Measurements from ENCODE around the gene WRAP73.

Gene WRAP73

GRCh38 chr1:3644273-3644672, 5.6 kb downstream of the WRAP73 start:
- DNase-seq = no peak

DNA sequence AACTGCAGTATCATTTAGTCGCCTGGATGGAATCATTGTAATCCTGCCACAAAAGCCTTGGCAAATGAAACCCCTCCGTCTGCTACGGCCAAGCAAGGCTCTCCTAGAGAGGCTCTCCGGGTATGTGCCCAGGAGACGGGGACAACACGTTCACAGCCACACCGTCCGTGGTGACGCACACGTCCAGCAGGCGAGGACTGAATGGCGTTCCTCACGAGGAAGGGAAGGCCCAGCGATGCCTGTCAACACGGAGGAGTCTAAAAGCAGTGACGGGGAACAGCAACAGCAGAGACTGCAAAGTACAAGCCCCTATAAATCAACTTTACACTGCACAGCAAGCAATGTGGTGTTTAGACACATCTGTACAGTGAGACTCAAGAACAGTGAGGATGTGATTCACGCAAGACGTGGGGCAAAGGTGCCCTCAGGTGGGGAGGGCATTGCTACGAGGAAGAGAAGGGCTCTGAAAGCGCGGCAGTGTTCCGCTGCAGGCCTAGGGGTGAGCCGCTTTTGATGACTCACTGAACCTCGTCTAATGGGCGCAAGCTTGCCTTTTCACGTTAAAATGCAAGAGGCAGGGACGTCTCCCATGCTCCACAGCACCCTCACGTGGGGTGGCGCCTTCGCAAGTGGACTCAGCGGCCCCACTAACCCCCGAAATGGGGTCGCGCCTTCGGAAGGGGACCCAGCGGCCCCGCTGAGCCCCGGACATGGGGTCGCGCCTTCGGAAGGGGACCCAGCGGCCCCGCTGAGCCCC, 6.8 kb downstream of the WRAP73 start:
- DNase-seq = no peak

DNA sequence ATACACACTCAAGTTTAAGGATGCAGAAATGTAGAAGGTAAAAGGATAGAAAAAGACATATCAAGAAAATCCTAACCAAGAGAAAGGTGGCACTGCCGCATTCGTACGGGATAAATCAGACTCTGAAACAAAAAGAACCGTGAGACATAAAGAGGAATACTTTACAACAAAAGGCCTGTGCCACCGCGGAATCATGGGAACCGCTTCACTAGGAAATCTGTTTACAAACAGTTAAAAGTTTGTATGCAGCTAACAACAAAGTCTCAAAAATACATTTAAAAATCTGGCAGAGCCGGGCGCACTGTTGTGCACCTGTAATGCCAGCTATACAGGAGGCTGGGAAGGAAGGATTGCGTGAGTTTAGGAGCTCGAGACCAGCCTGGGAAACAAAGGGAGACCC, 8.1 kb downstream of the WRAP73 start:
- DNase-seq = no peak

DNA sequence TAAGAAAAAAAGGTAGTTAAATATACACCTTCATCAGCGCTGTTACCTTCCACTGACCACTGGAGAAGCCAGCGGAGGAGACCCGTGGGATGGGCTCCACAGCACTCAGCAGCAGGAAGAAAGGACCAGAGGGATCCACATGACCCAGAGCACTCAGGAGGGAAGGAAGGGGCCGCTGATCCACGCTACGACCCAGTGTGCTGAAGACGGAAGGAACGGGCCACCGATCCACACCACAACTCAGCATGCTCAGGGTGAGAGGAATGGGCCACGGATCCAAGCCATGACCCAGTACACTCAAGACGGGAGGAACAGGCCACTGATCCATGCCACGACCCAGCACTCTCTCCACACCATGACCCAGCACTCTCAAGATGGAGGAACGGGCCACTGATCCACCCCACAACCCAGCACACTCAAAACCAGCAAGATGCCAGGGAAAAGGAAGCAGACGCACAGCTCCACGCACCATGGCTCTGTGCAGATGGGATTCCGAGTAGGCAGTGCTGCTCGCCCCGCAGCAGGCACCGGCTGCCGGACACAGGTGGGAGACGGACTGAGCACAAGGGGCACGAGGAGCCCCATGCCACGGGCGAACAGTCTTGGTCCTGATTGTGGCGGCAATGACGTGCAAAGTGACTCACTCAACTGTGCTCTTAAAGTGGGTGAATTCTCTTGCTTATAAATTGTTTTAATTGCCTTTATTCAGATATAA, 8.7 kb downstream of the WRAP73 start:
- DNase-seq = no peak

- no peak for DNase-seq
Measured at GRCh38 chr1:3640121-3640837, 9.6 kb downstream of the WRAP73 start.

DNA sequence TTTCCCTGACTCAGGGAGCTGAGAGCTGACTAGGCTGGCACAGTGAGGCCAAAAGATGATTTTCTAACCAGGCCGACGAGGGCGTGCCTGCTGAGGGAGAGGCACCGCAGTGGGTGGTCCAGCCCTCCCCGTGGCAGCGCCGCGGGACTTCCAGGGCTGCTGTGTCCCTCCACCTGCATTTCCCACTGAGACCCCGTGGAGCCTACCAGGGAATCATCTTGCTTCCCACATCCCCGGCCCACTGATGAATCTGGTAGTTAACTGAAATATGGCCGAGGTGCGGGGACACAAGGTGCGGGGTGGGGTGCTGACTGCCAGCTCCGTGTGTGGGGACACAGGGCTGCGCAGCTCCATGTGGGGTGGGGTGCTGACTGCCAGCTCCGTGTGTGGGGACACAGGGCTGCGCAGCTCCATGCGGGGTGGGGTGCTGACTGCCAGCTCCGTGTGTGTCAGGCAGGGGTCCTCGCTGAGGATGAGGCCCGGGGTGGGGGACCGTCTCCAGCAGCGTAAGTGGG, 10.4 kb downstream of the WRAP73 start:
- no peak for DNase-seq

- no peak for DNase-seq
Measured at GRCh38 chr1:3638676-3639075, 11.2 kb downstream of the WRAP73 start.

DNA sequence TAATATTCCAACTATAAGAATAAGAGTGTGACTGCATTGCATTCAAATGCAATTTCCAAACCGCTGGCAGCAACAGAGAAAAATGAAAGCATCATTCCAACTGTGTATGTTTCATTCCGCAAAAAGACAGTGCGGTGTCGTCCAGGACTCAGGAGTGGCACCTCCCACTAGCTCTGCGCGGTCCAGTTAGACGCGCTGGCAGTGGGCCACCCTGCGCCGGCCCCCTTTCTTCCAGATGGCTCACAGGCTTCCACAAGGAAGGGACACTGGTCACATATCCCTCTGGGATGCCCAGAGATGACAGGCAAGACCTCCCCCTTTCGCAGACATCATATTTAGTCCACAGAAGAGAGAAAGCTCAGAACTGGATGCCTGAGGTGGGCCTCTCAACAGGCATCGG, 11.9 kb downstream of the WRAP73 start:
- no peak for DNase-seq

- no peak for DNase-seq
Measured at GRCh38 chr1:3636531-3636930, 13.4 kb downstream of the WRAP73 start.

GRCh38 chr1:3636080-3636479, 13.8 kb downstream of the WRAP73 start:
- no peak for DNase-seq

DNA sequence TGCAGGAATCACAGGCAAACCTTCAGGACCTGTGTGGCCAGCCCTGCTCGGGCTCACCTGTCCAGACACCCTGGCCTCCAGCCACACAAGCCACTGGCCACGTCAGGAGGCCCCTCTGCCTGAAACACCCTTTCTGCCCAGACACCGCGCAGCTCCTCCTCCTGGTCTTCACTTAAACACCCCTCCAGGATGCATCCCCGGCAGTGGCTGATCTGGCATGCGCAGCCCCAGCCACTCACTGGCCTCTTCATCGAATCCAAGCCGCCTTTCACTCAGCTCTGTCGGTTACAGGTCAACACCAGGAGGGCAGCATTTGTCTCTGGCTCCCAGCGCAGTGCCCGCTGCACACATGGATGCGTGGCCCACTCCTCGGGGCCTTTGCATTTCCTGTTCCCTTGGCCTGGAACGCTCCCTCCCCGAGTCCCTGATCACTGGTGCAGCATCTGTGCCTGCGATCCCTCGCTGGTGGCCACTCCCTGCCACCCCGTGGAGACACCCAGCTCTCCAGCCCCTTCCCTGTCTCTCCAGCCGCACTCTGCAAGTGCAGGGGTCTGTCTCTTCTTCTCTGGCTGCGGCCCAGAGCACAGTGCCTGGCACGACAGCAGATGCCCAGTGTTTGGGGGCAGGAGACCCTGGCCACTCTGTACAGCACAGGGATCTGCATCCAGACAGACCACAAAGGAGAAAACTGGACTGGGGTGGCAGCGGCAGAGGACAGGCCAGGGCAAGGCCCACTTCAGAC, 15.7 kb downstream of the WRAP73 start:
- DNase-seq = no peak

DNA sequence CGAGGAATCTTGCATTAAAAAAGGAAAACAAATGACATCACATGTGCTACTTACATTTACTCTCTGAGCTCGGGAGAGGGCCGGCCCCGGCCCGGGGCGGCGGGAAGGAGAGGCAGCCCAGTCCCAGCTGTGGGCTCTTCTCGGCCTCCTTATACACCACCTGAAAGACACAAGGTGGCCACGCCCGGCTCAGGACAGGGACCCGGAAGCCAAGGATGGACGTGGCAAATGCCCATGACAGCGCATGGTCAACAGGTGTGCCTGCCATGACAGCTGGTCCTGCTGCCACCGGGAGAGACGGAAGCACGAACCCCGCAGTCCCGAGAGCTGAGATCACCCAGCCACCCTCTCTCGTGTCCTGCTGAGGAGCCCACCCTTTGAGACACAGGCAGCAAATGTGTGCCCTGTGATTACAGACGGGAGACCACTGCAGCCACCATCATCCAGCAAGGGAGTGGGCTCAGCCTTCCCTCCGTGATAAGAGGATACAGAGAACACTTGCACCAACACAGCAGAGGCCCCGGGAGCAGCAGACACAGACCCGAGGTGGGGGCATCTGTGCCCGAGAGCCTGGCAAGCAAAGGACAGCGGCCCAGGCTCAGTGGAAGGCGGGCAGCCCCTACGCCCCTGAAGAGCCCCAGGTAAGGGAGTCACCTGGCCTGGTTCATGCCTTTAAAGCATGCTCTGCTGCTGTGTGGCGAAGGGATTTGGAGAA, 16.4 kb downstream of the WRAP73 start:
- DNase-seq = no peak

- no peak for DNase-seq
Measured at GRCh38 chr1:3632716-3633343, 17.1 kb downstream of the WRAP73 start.

DNA sequence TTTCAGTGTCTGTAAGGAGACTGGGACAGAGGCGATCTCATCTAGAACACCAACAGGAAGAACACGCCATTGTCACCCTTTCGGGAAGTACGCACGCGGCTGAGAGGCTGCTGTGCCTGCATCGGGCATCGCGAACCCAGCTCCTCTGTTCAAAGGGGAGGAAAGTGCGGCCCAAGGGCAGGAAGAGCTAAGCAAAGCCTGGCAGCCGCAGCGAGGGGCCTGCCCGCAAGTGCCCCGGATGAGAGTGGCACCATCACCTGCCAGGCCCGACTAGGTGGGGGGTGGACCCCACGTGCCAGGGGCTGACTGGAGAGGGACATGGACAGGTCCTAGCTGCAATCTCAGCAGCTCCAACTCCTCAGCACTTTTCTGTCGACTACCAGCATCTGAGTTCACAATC, 17.6 kb downstream of the WRAP73 start:
- no peak for DNase-seq

DNA sequence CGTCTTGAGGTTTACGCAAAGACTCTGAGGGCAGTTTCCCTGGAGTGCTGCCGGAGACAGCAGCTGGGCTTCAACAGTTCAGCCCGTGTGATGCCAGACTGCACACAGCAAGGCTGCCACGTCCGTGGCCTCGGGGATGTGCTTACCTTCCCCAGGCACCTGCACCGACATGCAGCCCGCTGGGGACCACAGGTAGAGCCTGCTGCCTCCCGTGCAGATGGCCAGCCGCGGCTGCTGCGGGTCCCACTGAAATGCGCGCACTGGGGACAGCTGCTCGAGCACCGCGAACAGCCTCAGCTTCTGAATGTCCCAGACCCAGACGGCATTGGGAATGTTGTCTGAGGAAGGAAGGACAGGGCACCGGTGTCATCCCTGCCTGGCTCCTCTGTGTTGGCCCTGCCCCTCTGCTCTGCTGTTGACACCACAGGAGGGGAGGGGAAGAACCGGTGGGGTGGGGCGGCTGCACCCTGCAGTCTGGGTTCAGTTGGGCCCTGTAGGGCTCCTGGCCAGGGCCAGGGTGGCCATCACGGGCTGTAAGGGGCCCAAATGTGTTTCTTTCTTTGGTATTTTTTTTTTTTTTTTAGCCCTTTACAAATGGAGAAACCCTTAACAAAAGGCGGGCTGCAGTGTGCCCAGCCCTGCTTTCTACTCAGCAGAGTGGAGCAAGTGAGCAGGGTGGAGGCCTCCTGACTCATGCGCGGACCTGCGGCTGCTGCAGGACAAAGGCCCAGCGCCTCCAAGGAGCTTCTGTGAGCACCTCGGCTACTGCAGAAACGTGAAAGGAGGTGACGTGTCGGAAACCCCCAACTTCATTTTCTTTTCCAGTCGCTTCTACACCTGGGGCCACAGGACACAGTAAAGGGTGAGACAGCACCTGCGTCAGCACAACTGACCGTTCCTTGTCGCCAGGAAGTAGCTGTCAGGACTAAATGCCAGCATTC, 18.3 kb downstream of the WRAP73 start:
- no peak for DNase-seq

GRCh38 chr1:3630914-3631313, 19.0 kb downstream of the WRAP73 start:
- no peak for DNase-seq

GRCh38 chr1:3630161-3630611, 19.7 kb downstream of the WRAP73 start:
- no peak for DNase-seq

DNA sequence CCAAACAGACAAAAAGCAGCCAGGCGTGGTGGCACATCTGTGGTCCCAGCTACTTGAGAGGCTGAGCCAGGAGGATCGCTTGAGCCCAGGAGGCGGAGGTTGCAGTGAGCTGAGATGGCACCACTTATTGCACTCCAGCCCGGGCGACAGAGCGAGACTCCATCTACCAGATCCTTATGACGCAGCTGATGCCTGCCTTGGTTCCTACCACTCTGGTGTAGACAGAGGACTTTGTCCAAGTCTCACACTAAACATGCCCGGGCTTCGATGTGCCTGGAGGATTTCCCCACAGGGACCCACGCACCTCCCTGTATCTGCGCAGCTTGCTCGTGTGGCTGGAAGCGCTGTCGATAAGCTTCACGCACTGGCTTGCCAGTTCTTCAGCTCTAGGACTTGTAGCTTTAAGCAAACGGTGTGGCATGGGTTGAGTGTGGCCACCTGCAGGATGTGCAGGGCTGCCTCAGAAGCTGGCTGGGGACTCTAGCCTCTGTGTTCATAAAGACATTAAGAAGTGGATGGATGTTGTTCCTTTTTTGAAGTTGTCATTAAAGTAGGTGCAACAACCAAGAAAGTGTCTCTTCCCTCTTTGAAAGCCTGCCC, 20.2 kb downstream of the WRAP73 start:
- no peak for DNase-seq

- DNase-seq = no peak
Measured at GRCh38 chr1:3628445-3628844, 21.5 kb downstream of the WRAP73 start.

Measured in CD4-positive, alpha-beta T cell treated with Interleukin-12 subunit alpha and Interleukin-12 subunit beta, for 1 hour (primary cell).